HepG2 (cell line): ENCODE data around the gene ERLIN1. TPM values are rescaled to one million over a fixed set of nuclear protein-coding genes. Genes with fewer than 3 reads are reported as not detected.

Experiments
- ARID4A ChIP-seq: sonication (generic); formaldehyde crosslinking; IDR thresholded peaks from 2 replicates; pipeline ENCODE4 v1.5.0; 2020; ENCODE audit warnings: mild to moderate bottlenecking, missing genetic modification reagents, borderline replicate concordance
- GLI4 ChIP-seq: sonication (generic); formaldehyde crosslinking; IDR thresholded peaks from 2 replicates; pipeline ENCODE4 v1.5.1; 2020; ENCODE audit warnings: missing genetic modification reagents, mild to moderate bottlenecking, moderate library complexity, borderline replicate concordance
- HMGA1 ChIP-seq: sonication (generic); formaldehyde crosslinking; conservative IDR thresholded peaks from 2 replicates; pipeline ENCODE4 v1.4.0; 2020; ENCODE audit warnings: missing genetic modification reagents
- SRSF9 ChIP-seq: fragments of 200-400 bp; formaldehyde crosslinking; IDR thresholded peaks from 2 replicates; pipeline ENCODE4 v1.6.1; 2018; ENCODE audit warnings: borderline replicate concordance, mild to moderate bottlenecking, low read depth, low read length; ENCODE audit not compliant: insufficient read depth, poor library complexity, severe bottlenecking
- SRY ChIP-seq: sonication (generic); formaldehyde crosslinking; IDR thresholded peaks from 2 replicates; pipeline ENCODE4 v1.8.0; 2022; ENCODE audit warnings: mild to moderate bottlenecking, missing genetic modification reagents
- TBX3 ChIP-seq: fragments of 450-650 bp; IDR thresholded peaks from 2 replicates; pipeline ENCODE4 v1.6.1; 2017; ENCODE audit warnings: antibody characterized with exemption, mild to moderate bottlenecking, inconsistent platforms, borderline replicate concordance
- THAP9 ChIP-seq: sonication (generic); formaldehyde crosslinking; IDR thresholded peaks from 2 replicates; pipeline ENCODE4; 2020; ENCODE audit warnings: missing genetic modification reagents, mild to moderate bottlenecking, borderline replicate concordance
- XBP1 ChIP-seq: sonication (generic); formaldehyde crosslinking; IDR thresholded peaks from 2 replicates; pipeline ENCODE4 v1.5.0; 2020; ENCODE audit warnings: missing genetic modification reagents
- ZFP36 ChIP-seq: fragments of 150-350 bp; IDR thresholded peaks from 2 replicates; pipeline ENCODE4 v1.6.1; 2018; ENCODE audit warnings: borderline replicate concordance, low read length, low read depth; ENCODE audit not compliant: partially characterized antibody
- ZFP37 ChIP-seq: sonication (generic); formaldehyde crosslinking; IDR thresholded peaks from 2 replicates; pipeline ENCODE4 v1.4.0; 2020; ENCODE audit warnings: missing genetic modification reagents, borderline replicate concordance
- ZIK1 ChIP-seq: sonication (generic); formaldehyde crosslinking; IDR thresholded peaks from 2 replicates; pipeline ENCODE4 v1.5.0; 2020; ENCODE audit warnings: mild to moderate bottlenecking, low read depth, missing genetic modification reagents, borderline replicate concordance
- ZNF547 ChIP-seq: sonication (generic); formaldehyde crosslinking; IDR thresholded peaks from 2 replicates; pipeline ENCODE4 v1.5.1; 2020; ENCODE audit warnings: mild to moderate bottlenecking, missing genetic modification reagents
- ZNF552 ChIP-seq: sonication (generic); formaldehyde crosslinking; IDR thresholded peaks from 2 replicates; pipeline ENCODE4 v1.9.0; 2022; ENCODE audit warnings: missing genetic modification reagents, mild to moderate bottlenecking, borderline replicate concordance
- ZNF674 ChIP-seq: sonication (generic); formaldehyde crosslinking; IDR thresholded peaks from 2 replicates; pipeline ENCODE4 v1.5.0; 2020; ENCODE audit warnings: low read depth, mild to moderate bottlenecking, missing genetic modification reagents
- polyA plus RNA-seq, 8 experiments: library from polyadenylated mRNA; depleted of rRNA in 3 of 8; stranded (reverse) in 7 of 8; unstranded in 1 of 8; fragments of >200 nt; fragmentation: Illumina TruSeq in 4 of 8; extraction: Trizol in 4 of 8; gene quantifications; 2 replicates each; pipeline versions ENCODE4 v1.2.1 to v1.2.3, GENCODE V29; 2011 to 2016; ENCODE audit warnings: low read depth in 4 of 8, missing spikeins in 1 of 8, mixed read lengths in 1 of 8; ENCODE audit not compliant: insufficient read depth in 1 of 8
- total RNA-seq, 5 experiments: library from RNA; depleted of rRNA; stranded (reverse); fragments of >200 nt; fragmentation: Illumina TruSeq; extraction: Trizol; gene quantifications; 2 replicates each; pipeline ENCODE4 v1.2.3, GENCODE V29; 2016; ENCODE audit warnings: low read depth in 1 of 5

The ERLIN1 gene
- total and polyA plus RNA-seq, 2 of the 13 experiments (the other 11 are each of a cell fraction or from before 2014, with no cell fraction given): 56.8 to 69.3 TPM

- no peak; the same call in 1 of the 2 replicates for TF ChIP-seq ZNF547 (CRISPR knock-in tag)
- no peak for TF ChIP-seq ZNF674 (CRISPR knock-in tag)
- no peak for TF ChIP-seq GLI4 (CRISPR knock-in tag)
- no peak for TF ChIP-seq ZNF552
- no peak for TF ChIP-seq SRSF9
- TF ChIP-seq THAP9 (CRISPR knock-in tag): no peak
- TF ChIP-seq ARID4A (CRISPR knock-in tag): no peak; the same call in none of the 2 replicates
- TF ChIP-seq ZFP36: no peak
- TF ChIP-seq ZFP37 (CRISPR knock-in tag): no peak
- TF ChIP-seq XBP1 (CRISPR knock-in tag): no peak
- TF ChIP-seq ZIK1 (CRISPR knock-in tag): no peak; the same call in 1 of the 2 replicates
- no peak for TF ChIP-seq TBX3
- TF ChIP-seq HMGA1: no peak
- TF ChIP-seq SRY (CRISPR knock-in tag): no peak; the same call in 1 of the 2 replicates
Observed at GRCh38 chr10:100186253-100187212, 704 bp upstream of the ERLIN1 start (continued).
